ENCODE data around the gene BABAM2.
A peak's percentile ranks its signal among the peaks of the same experiment; 100 is the strongest.

The BABAM2 gene

GRCh38 chr2:28282861-28283646, 392.5 kb downstream of the BABAM2 start:
- DNase-seq (ENCODE audit: low spot score), result no peak

- DNase-seq (ENCODE audit: low spot score), result no peak
Observed at GRCh38 chr2:28283861-28284260, 393.3 kb downstream of the BABAM2 start.

GRCh38 chr2:28286678-28287077, 396.1 kb downstream of the BABAM2 start:
- DNase-seq (ENCODE audit: low spot score), result no peak

- DNase-seq (ENCODE audit: low spot score), result no peak
Observed at GRCh38 chr2:28287256-28287915, 396.9 kb downstream of the BABAM2 start.

- no peak for DNase-seq (ENCODE audit: low spot score)
Observed at GRCh38 chr2:28288620-28289019, 398.1 kb downstream of the BABAM2 start.

- DNase-seq (ENCODE audit: low spot score), result no peak
Observed at GRCh38 chr2:28291811-28292440, 401.4 kb downstream of the BABAM2 start.

- DNase-seq (ENCODE audit: low spot score), result no peak
Observed at GRCh38 chr2:28292491-28292890, 402.0 kb downstream of the BABAM2 start.

GRCh38 chr2:28293416-28293815, 402.9 kb downstream of the BABAM2 start:
- no peak for DNase-seq (ENCODE audit: low spot score)

GRCh38 chr2:28294451-28294850, 403.9 kb downstream of the BABAM2 start:
- DNase-seq (ENCODE audit: low spot score), result no peak

GRCh38 chr2:28296243-28296642, 405.7 kb downstream of the BABAM2 start:
- DNase-seq (ENCODE audit: low spot score), result no peak

- no peak for DNase-seq (ENCODE audit: low spot score)
Observed at GRCh38 chr2:28296904-28297303, 406.4 kb downstream of the BABAM2 start.

GRCh38 chr2:28297531-28297930, 407.0 kb downstream of the BABAM2 start:
- DNase-seq (ENCODE audit: low spot score), result no peak

- no peak for DNase-seq (ENCODE audit: low spot score)
Observed at GRCh38 chr2:28298406-28298805, 407.9 kb downstream of the BABAM2 start.

- no peak for DNase-seq (ENCODE audit: low spot score)
Observed at GRCh38 chr2:28300485-28301341, 410.2 kb downstream of the BABAM2 start.

GRCh38 chr2:28305202-28305601, 414.7 kb downstream of the BABAM2 start:
- DNase-seq (ENCODE audit: low spot score), result no peak

GRCh38 chr2:28310107-28310506, 419.6 kb downstream of the BABAM2 start:
- no peak for DNase-seq (ENCODE audit: low spot score)

- no peak for DNase-seq (ENCODE audit: low spot score)
Observed at GRCh38 chr2:28311660-28312249, 421.2 kb downstream of the BABAM2 start.

GRCh38 chr2:28312307-28313219, 422.0 kb downstream of the BABAM2 start:
- DNase-seq (ENCODE audit: low spot score), result peak; percentile 22

- DNase-seq (ENCODE audit: low spot score), result no peak
Observed at GRCh38 chr2:28313220-28313784, 422.8 kb downstream of the BABAM2 start.

GRCh38 chr2:28314968-28315367, 424.4 kb downstream of the BABAM2 start:
- no peak for DNase-seq (ENCODE audit: low spot score)

Data from activated CD4-positive, alpha-beta T cell treated with anti-CD3 and anti-CD28 coated beads, Interleukin-2, Interleukin-4, amounts not matched to agents 100 ng/mL and 50 ng/mL, durations not matched to agents 16 hours and 8 hours (primary cell).